ENCODE measurements around the gene NAV2. TPM values are rescaled to one million over a fixed set of nuclear protein-coding genes. Genes with fewer than 3 reads are reported as not detected.

NAV2 gene
- total RNA-seq, 1 experiment from 2014 or later: 2.1 TPM

DNA sequence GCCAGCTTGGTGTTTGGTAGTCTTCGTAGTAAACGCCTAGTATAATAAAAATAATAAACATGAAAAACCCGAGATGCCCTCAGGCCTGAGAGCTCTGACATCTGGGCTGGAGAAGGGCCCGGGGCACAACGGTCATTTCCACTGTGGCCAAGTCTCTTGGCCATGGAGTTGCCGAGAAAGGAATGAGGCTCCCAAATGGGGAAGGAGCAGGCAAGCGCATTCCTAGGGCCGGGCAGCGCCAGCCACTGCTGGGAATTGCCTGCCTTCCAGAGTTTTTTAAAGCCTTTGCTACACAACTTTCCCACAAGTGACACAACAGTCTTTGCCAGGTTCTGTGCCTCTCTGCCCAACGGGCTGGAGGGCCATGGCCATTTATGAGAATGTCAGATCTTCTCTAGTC lies 103.4 kb downstream of the NAV2 start:
- Histone ChIP-seq H3K9me3 (ENCODE audit: control insufficient read depth in 1 of 2, insufficient read depth in 1 of 2, low read depth in 1 of 2, low read length in 2 of 2) (no peaks in the 10 kb centered on the region), H3K27me3 (ENCODE audit: insufficient read depth, low read length) (no peaks in the 10 kb centered on the region), H4K20me1 (ENCODE audit: insufficient read depth) (no peaks in the 10 kb centered on the region), H3K4me3 (replicated peaks in 1 of 2; ENCODE audit: low read depth in 1 of 2, low read length in 2 of 2) (no peak overlapping the region), H3K9me2 (ENCODE audit: insufficient read depth) (no peaks in the 10 kb centered on the region), H3K9ac (ENCODE audit: low read length) (no peak overlapping the region), H3K4me1 (ENCODE audit: control insufficient read depth in 1 of 2, insufficient read depth in 2 of 2, low read length in 2 of 2) (no peaks in the 10 kb centered on the region), H3K79me2 (ENCODE audit: insufficient read depth, low read length) (no peaks in the 10 kb centered on the region), H3K27ac (ENCODE audit: low read depth, low read length) (no peak overlapping the region), H3K36me3 (ENCODE audit: control insufficient read depth in 1 of 2, insufficient read depth in 2 of 2, low read length in 2 of 2) (no peaks in the 10 kb centered on the region), H2AFZ (ENCODE audit: low read depth, low read length, poor library complexity, severe bottlenecking) (no peak overlapping the region), H3K4me2 (ENCODE audit: low read length) (no peak overlapping the region)
- ChIA-PET POLR2A (no interaction called here), RAD21 (ENCODE audit: low non-redundant PET in 1 of 2, low total read pairs in 2 of 2, uncharacterized antibody in 2 of 2, unreplicated experiment in 2 of 2) (no interaction called here), CTCF (no interaction called here)
- TF ChIP-seq SRF (IDR thresholded peaks at IDR 0.05; ENCODE audit: low read depth) (no peak), FOSL1 (IDR thresholded peaks at IDR 0.05; ENCODE audit: low read depth) (no peak), ATF3 (IDR thresholded peaks at IDR 0.05) (no peak), TCF7L2 (IDR thresholded peaks at IDR 0.05; ENCODE audit: borderline replicate concordance, extremely low read depth, insufficient read depth, insufficient read length) (no peak), ZFX (IDR thresholded peaks at IDR 0.05) (no peak), ZNF274 (IDR thresholded peaks at IDR 0.05; ENCODE audit: low read depth, low read length) (no peak), POLR2A (IDR thresholded peaks at IDR 0.05; ENCODE audit: borderline replicate concordance, extremely low read depth, insufficient read depth, insufficient read length) (no peak), ELF1 (IDR thresholded peaks at IDR 0.05; ENCODE audit: borderline replicate concordance, low read depth) (no peak), SIN3A (IDR thresholded peaks at IDR 0.05; ENCODE audit: low read depth) (no peak), EGR1 (IDR thresholded peaks at IDR 0.05; ENCODE audit: low read depth) (no peak), EZH2phosphoT487 (IDR thresholded peaks at IDR 0.05; ENCODE audit: borderline replicate concordance) (no peak), SP1 (IDR thresholded peaks at IDR 0.05; ENCODE audit: low read depth) (no peak), EZH2 (IDR thresholded peaks at IDR 0.05) (no peak), CBX3 (IDR thresholded peaks at IDR 0.05; ENCODE audit: low read depth) (no peak)
- TF ChIP-seq, protein P1, sequence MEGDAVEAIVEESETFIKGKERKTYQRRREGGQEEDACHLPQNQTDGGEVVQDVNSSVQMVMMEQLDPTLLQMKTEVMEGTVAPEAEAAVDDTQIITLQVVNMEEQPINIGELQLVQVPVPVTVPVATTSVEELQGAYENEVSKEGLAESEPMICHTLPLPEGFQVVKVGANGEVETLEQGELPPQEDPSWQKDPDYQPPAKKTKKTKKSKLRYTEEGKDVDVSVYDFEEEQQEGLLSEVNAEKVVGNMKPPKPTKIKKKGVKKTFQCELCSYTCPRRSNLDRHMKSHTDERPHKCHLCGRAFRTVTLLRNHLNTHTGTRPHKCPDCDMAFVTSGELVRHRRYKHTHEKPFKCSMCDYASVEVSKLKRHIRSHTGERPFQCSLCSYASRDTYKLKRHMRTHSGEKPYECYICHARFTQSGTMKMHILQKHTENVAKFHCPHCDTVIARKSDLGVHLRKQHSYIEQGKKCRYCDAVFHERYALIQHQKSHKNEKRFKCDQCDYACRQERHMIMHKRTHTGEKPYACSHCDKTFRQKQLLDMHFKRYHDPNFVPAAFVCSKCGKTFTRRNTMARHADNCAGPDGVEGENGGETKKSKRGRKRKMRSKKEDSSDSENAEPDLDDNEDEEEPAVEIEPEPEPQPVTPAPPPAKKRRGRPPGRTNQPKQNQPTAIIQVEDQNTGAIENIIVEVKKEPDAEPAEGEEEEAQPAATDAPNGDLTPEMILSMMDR (IDR thresholded peaks at IDR 0.05 in 2 of 3, conservative IDR thresholded peaks at IDR 0.05 in 1 of 3; ENCODE audit: borderline replicate concordance in 1 of 3, insufficient read depth in 1 of 3, low read depth in 2 of 3, low read length in 2 of 3): no peak
- ATAC-seq (no peak), DNase-seq (ENCODE audit: low read depth, low spot score) (no peak)
- no TSS peak for BruUV-seq (replicated peaks)
- intact Hi-C loops (cut with micrococcal nuclease): no loop called here

Measured in HCT116 (cell line).